ENCODE results near the gene RSPH9. TPM values are rescaled to one million over a fixed set of nuclear protein-coding genes. Genes with fewer than 3 reads are reported as not detected.
A peak's percentile ranks its signal among the peaks of the same experiment; 100 is the strongest.

The RSPH9 gene
- total RNA-seq (under 1 TPM in 7 of 9 donors, not detected in 2; 0.20 to 1.00 (median 0.35) TPM), polyA plus RNA-seq (under 1 TPM; 0.22 to 0.72 (median 0.71) TPM)
- long read RNA-seq, donor 1, result 0 reads
- long read RNA-seq, donor 2, result 0 reads
- long read RNA-seq, donor 3, result 0 reads
- long read RNA-seq, donor 4, partial matches to known transcripts, result 0 of 1 reads
- long read RNA-seq, donor 4, other reads (novel, unspliced or antisense), result 1 of 1 reads
- long read RNA-seq, donor 5, partial matches to known transcripts, result 0 of 1 reads
- long read RNA-seq, donor 5, other reads (novel, unspliced or antisense), result 0 of 1 reads
- long read RNA-seq, donor 6, partial matches to known transcripts, result 0 of 1 reads
- long read RNA-seq, donor 6, other reads (novel, unspliced or antisense), result 0 of 1 reads
- long read RNA-seq, donor 7, partial matches to known transcripts, result 41 of 41 reads
- long read RNA-seq, donor 7, other reads (novel, unspliced or antisense), result 0 of 41 reads
- long read RNA-seq, donor 8, partial matches to known transcripts, result 0 of 94 reads
- long read RNA-seq, donor 8, other reads (novel, unspliced or antisense), result 94 of 94 reads
- long read RNA-seq, donor 9, result 0 reads
- long read RNA-seq, donor 10, result 0 reads

- H3K36me3 ChIP-seq (replicated peaks in 1 of 2), result peaks cover 0 to 19% of the 10 kb centered on the region in 2 donors
- TF ChIP-seq POLR2A (IDR thresholded peaks at IDR 0.05), result no peak
- peak; percentile 51 to 83 (median 73) for DNase-seq
- peak within 1 kb of the TSS in 2 of 4 donors; percentile 6 to 57 for H3K4me3 ChIP-seq
- WGBS, 4 donors, result 2 to 14% (median 4%) methylated on average over 23 to 52 of the region's 52 CpGs
- H3K4me1 ChIP-seq (replicated peaks in 1 of 2), result peaks cover 4 to 5% of the 10 kb centered on the region in 2 donors
- H3K27ac ChIP-seq, result peak within 1 kb of the TSS in 2 of 5 donors; percentile 45 to 48
- intact Hi-C loops (cut with DNase I), result no loop called here
- H3K27me3 ChIP-seq, result no peaks in the 10 kb centered on the region
- H3K9me3 ChIP-seq (replicated peaks in 1 of 3), result no peaks in the 10 kb centered on the region
Measured at GRCh38 chr6:43644940-43645612, at the start of gene RSPH9. RSPH9 (plus strand) TSS chr6:43645036; CDS start chr6:43645099, 63 bp downstream.

GRCh38 chr6:43600595-43600994 lies 44.2 kb upstream of the RSPH9 start:
- intact Hi-C loops (cut with DNase I), result no loop called here
- Histone ChIP-seq H3K36me3 (replicated peaks in 1 of 2) (peaks cover 0 to 26% of the 10 kb centered on the region in 2 donors), H3K27ac (no peak overlapping the region), H3K9me3 (replicated peaks in 1 of 3) (no peaks in the 10 kb centered on the region), H3K27me3 (no peaks in the 10 kb centered on the region), H3K4me3 (no peak overlapping the region), H3K4me1 (replicated peaks in 1 of 2) (no peaks in the 10 kb centered on the region)
- TF ChIP-seq CTCF (IDR thresholded peaks at IDR 0.05), result no peak
- TF ChIP-seq POLR2A (IDR thresholded peaks at IDR 0.05), result no peak
- DNase-seq, result no peak
- WGBS, 4 donors, result 94 to 100% (median 98%) methylated on average over 2 of the region's 2 CpGs

GRCh38 chr6:43604174-43604573 lies 40.7 kb upstream of the RSPH9 start:
- no peaks in the 10 kb centered on the region for H3K4me1 ChIP-seq (replicated peaks in 1 of 2)
- H3K9me3 ChIP-seq (replicated peaks in 1 of 3), result no peaks in the 10 kb centered on the region
- intact Hi-C loops (cut with DNase I), result no loop called here
- no peaks in the 10 kb centered on the region for H3K27me3 ChIP-seq
- peaks cover 0 to 18% of the 10 kb centered on the region in 2 donors for H3K36me3 ChIP-seq (replicated peaks in 1 of 2)
- H3K27ac ChIP-seq, result no peak overlapping the region
- WGBS, 4 donors, result 90 to 96% (median 94%) methylated on average over 2 of the region's 2 CpGs
- DNase-seq, result no peak
- TF ChIP-seq POLR2A (IDR thresholded peaks at IDR 0.05) (no peak), CTCF (IDR thresholded peaks at IDR 0.05) (no peak)
- no peak overlapping the region for H3K4me3 ChIP-seq

- no peak overlapping the region for H3K4me3 ChIP-seq
- no peak for DNase-seq
- H3K4me1 ChIP-seq (replicated peaks in 1 of 2), result no peaks in the 10 kb centered on the region
- 87 to 93% (median 89%) methylated on average over 2 of the region's 2 CpGs for WGBS, 4 donors
- intact Hi-C loops (cut with DNase I), result no loop called here
- peaks cover 0 to 27% of the 10 kb centered on the region in 2 donors for H3K36me3 ChIP-seq (replicated peaks in 1 of 2)
- H3K27ac ChIP-seq, result no peak overlapping the region
- H3K9me3 ChIP-seq (replicated peaks in 1 of 3), result no peaks in the 10 kb centered on the region
- no peaks in the 10 kb centered on the region for H3K27me3 ChIP-seq
- TF ChIP-seq POLR2A (IDR thresholded peaks at IDR 0.05), result no peak
- TF ChIP-seq CTCF (IDR thresholded peaks at IDR 0.05), result no peak
Measured at GRCh38 chr6:43606019-43606418, 38.8 kb upstream of the RSPH9 start.
